HEK293 (cell line): ENCODE data around the gene ZNF326.

Source experiments
- BCL11A ChIP-seq: fragments of 450-650 bp; formaldehyde crosslinking; IDR thresholded peaks from 2 replicates; pipeline ENCODE4 v1.5.1; 2016; ENCODE audit warnings: low read depth, missing biosample characterization, missing genetic modification characterization
- GLI4 ChIP-seq: fragments of 450-650 bp; formaldehyde crosslinking; IDR thresholded peaks from 2 replicates; pipeline ENCODE4 v1.5.1; 2016; ENCODE audit warnings: missing biosample characterization, missing genetic modification characterization
- SP2 ChIP-seq: fragments of 450-650 bp; formaldehyde crosslinking; IDR thresholded peaks from 2 replicates; pipeline ENCODE4 v1.5.1; 2016; ENCODE audit warnings: missing biosample characterization, missing genetic modification characterization
- TRIM28 ChIP-seq: IDR thresholded peaks from 2 replicates; pipeline ENCODE4 v1.6.1; 2011; ENCODE audit warnings: low read length, control low read depth, borderline replicate concordance
- ZNF138 ChIP-seq: fragments of 450-650 bp; formaldehyde crosslinking; IDR thresholded peaks from 2 replicates; pipeline ENCODE4 v1.5.1; 2016; ENCODE audit warnings: missing biosample characterization, missing genetic modification characterization, borderline replicate concordance
- ZNF311 ChIP-seq: fragments of 450-650 bp; formaldehyde crosslinking; IDR thresholded peaks from 2 replicates; pipeline ENCODE4 v1.5.1; 2017; ENCODE audit warnings: missing biosample characterization, missing genetic modification characterization, borderline replicate concordance
- ZNF416 ChIP-seq: fragments of 450-650 bp; formaldehyde crosslinking; IDR thresholded peaks from 2 replicates; pipeline ENCODE4 v1.5.1; 2016; ENCODE audit warnings: missing biosample characterization, missing genetic modification characterization
- ZNF548 ChIP-seq: fragments of 450-650 bp; formaldehyde crosslinking; IDR thresholded peaks from 2 replicates; pipeline ENCODE4 v1.5.1; 2016; ENCODE audit warnings: missing biosample characterization, missing genetic modification characterization
- ZNF571 ChIP-seq: fragments of 450-650 bp; formaldehyde crosslinking; IDR thresholded peaks from 2 replicates; pipeline ENCODE4 v1.5.0; 2017; ENCODE audit warnings: missing biosample characterization, missing genetic modification characterization
- ZNF660 ChIP-seq: fragments of 450-650 bp; IDR thresholded peaks from 2 replicates; pipeline ENCODE4 v1.5.1; 2018; ENCODE audit warnings: missing biosample characterization, mild to moderate bottlenecking, missing genetic modification characterization
- ZNF707 ChIP-seq: fragments of 450-650 bp; formaldehyde crosslinking; IDR thresholded peaks from 2 replicates; pipeline ENCODE4 v1.5.1; 2016; ENCODE audit warnings: missing biosample characterization, missing genetic modification characterization
- TF ChIP-seq, protein P1 (sequence below): fragments of 450-650 bp; formaldehyde crosslinking; IDR thresholded peaks from 2 replicates; pipeline ENCODE4 v1.5.1; 2016; ENCODE audit warnings: missing biosample characterization, missing genetic modification characterization
- TF ChIP-seq, protein P2 (sequence below): fragments of 450-650 bp; formaldehyde crosslinking; IDR thresholded peaks from 2 replicates; pipeline ENCODE4 v1.5.1; 2016; ENCODE audit warnings: missing biosample characterization, missing genetic modification characterization

DNA sequence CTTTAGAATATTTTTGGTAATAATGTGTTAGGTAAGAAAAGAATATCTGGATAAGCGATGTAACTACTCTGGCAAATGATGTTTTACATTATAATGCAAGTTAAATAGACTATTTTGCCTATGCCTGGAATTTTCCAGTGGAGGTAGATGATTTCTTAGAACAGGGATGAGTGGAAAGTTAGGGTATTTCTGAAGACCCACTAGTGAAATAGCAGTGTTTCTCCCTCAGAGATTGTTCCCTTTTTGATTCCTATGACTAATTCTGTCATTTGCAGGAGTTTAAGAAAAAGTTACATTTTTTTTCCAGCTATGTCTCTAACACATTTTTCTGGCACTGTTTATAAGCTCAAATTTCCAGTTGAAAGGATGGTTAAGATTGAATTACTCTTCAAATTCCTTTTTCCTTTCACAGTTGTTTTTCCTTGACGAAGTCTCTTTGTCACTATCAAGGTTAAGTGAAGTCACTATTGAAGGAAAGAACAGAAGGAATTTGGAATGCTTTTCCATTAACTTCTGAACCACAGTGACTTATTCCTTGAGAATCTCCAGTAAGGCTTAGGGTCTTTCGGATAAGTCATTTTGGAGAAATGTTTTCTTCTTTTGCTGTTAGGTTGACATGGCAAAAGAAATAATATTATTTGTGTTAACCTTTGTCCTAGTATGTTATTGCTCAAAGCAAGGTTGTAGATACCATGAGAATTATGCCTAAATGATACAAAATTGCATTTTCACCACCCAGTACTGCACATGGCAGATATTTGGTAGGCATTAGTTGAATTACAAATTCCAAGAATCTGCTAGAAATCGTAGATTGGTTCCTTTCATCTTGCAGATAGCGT, 42.9 kb upstream of the ZNF326 start:
- TF ChIP-seq ZNF138 (tag by site-specific recombination) (no peak), TRIM28 (no peak), ZNF416 (tag by site-specific recombination) (no peak), ZNF707 (tag by site-specific recombination) (no peak), GLI4 (tag by site-specific recombination) (no peak), ZNF571 (no peak), SP2 (no peak), ZNF660 (tag by site-specific recombination) (no peak), ZNF311 (no peak), ZNF548 (no peak), BCL11A (tag by site-specific recombination) (no peak)
- TF ChIP-seq, protein P1, sequence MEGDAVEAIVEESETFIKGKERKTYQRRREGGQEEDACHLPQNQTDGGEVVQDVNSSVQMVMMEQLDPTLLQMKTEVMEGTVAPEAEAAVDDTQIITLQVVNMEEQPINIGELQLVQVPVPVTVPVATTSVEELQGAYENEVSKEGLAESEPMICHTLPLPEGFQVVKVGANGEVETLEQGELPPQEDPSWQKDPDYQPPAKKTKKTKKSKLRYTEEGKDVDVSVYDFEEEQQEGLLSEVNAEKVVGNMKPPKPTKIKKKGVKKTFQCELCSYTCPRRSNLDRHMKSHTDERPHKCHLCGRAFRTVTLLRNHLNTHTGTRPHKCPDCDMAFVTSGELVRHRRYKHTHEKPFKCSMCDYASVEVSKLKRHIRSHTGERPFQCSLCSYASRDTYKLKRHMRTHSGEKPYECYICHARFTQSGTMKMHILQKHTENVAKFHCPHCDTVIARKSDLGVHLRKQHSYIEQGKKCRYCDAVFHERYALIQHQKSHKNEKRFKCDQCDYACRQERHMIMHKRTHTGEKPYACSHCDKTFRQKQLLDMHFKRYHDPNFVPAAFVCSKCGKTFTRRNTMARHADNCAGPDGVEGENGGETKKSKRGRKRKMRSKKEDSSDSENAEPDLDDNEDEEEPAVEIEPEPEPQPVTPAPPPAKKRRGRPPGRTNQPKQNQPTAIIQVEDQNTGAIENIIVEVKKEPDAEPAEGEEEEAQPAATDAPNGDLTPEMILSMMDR (tag by site-specific recombination): no peak
- TF ChIP-seq, protein P2, sequence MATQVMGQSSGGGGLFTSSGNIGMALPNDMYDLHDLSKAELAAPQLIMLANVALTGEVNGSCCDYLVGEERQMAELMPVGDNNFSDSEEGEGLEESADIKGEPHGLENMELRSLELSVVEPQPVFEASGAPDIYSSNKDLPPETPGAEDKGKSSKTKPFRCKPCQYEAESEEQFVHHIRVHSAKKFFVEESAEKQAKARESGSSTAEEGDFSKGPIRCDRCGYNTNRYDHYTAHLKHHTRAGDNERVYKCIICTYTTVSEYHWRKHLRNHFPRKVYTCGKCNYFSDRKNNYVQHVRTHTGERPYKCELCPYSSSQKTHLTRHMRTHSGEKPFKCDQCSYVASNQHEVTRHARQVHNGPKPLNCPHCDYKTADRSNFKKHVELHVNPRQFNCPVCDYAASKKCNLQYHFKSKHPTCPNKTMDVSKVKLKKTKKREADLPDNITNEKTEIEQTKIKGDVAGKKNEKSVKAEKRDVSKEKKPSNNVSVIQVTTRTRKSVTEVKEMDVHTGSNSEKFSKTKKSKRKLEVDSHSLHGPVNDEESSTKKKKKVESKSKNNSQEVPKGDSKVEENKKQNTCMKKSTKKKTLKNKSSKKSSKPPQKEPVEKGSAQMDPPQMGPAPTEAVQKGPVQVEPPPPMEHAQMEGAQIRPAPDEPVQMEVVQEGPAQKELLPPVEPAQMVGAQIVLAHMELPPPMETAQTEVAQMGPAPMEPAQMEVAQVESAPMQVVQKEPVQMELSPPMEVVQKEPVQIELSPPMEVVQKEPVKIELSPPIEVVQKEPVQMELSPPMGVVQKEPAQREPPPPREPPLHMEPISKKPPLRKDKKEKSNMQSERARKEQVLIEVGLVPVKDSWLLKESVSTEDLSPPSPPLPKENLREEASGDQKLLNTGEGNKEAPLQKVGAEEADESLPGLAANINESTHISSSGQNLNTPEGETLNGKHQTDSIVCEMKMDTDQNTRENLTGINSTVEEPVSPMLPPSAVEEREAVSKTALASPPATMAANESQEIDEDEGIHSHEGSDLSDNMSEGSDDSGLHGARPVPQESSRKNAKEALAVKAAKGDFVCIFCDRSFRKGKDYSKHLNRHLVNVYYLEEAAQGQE (tag by site-specific recombination): no peak
